Rectal smooth muscle tissue (tissue), 1 donor: ENCODE measurements around the gene PIPOX.

Experiments used
- H3K27ac ChIP-seq: one replicate; pipeline ENCODE4 v1.7.0; 2013; ENCODE audit warnings: low read depth, low read length, inconsistent platforms
- H3K27me3 ChIP-seq: one replicate; pipeline ENCODE4 v1.7.0; 2013; ENCODE audit warnings: low read length; ENCODE audit not compliant: control insufficient read depth, insufficient read depth
- H3K36me3 ChIP-seq: one replicate; pipeline ENCODE4 v1.7.0; 2013; ENCODE audit warnings: low read length; ENCODE audit not compliant: control insufficient read depth, insufficient read depth
- H3K4me1 ChIP-seq: one replicate; pipeline ENCODE4 v1.7.0; 2013; ENCODE audit warnings: low read length; ENCODE audit not compliant: control insufficient read depth, insufficient read depth
- H3K4me3 ChIP-seq: one replicate; pipeline ENCODE4 v1.7.0; 2013; ENCODE audit warnings: low read length
- H3K9ac ChIP-seq: one replicate; pipeline ENCODE4 v1.7.0; 2013; ENCODE audit warnings: low read length

Gene PIPOX

GRCh38 chr17:29042679-29043538 lies at the start of gene PIPOX:
Gene PIPOX (plus strand): TSS chr17:29043141. CDS start chr17:29043226, 85 bp downstream.
- no peak within 1 kb of the TSS for H3K4me3 ChIP-seq
- no peaks in the 10 kb centered on the region for H3K4me1 ChIP-seq
- no peak within 1 kb of the TSS for H3K27ac ChIP-seq
- H3K36me3 ChIP-seq: no peaks in the 10 kb centered on the region
- H3K9ac ChIP-seq: no peak within 1 kb of the TSS
- H3K27me3 ChIP-seq: peaks cover 2% of the 10 kb centered on the region

GRCh38 chr17:28993645-28994426 lies 49.1 kb upstream of the PIPOX start:
- Histone ChIP-seq H3K9ac (no peak overlapping the region), H3K4me1 (no peaks in the 10 kb centered on the region), H3K27me3 (no peaks in the 10 kb centered on the region)

GRCh38 chr17:28996554-28997096 lies 46.3 kb upstream of the PIPOX start:
- Histone ChIP-seq H3K4me3 (no peak overlapping the region), H3K9ac (no peak overlapping the region), H3K27ac (no peak overlapping the region), H3K27me3 (no peaks in the 10 kb centered on the region), H3K36me3 (no peaks in the 10 kb centered on the region), H3K4me1 (no peaks in the 10 kb centered on the region)

More at GRCh38 chr17:28993645-28994426, 49.1 kb upstream of the PIPOX start:
- Histone ChIP-seq H3K27ac (no peak overlapping the region), H3K36me3 (no peaks in the 10 kb centered on the region), H3K4me3 (no peak overlapping the region)

- Histone ChIP-seq H3K4me1 (no peaks in the 10 kb centered on the region), H3K27ac (no peak overlapping the region), H3K4me3 (no peak overlapping the region), H3K27me3 (no peaks in the 10 kb centered on the region), H3K36me3 (no peaks in the 10 kb centered on the region), H3K9ac (no peak overlapping the region)
These were observed 45.1 kb upstream of the PIPOX start for GRCh38 chr17:28997806-28998205.

GRCh38 chr17:28999206-28999605 lies 43.7 kb upstream of the PIPOX start:
- H3K4me3 ChIP-seq: no peak overlapping the region
- no peaks in the 10 kb centered on the region for H3K36me3 ChIP-seq
- H3K4me1 ChIP-seq: no peaks in the 10 kb centered on the region
- H3K9ac ChIP-seq: no peak overlapping the region
- H3K27me3 ChIP-seq: peaks cover 10% of the 10 kb centered on the region
- H3K27ac ChIP-seq: no peak overlapping the region

- H3K36me3 ChIP-seq: no peaks in the 10 kb centered on the region
These were observed 42.0 kb upstream of the PIPOX start for GRCh38 chr17:29000973-29001372.

GRCh38 chr17:29002811-29003210 lies 40.1 kb upstream of the PIPOX start:
- H3K27me3 ChIP-seq: peaks cover 23% of the 10 kb centered on the region

More at GRCh38 chr17:29000973-29001372, 42.0 kb upstream of the PIPOX start:
- peaks cover 21% of the 10 kb centered on the region for H3K27me3 ChIP-seq
- no peak overlapping the region for H3K9ac ChIP-seq
- no peak overlapping the region for H3K27ac ChIP-seq
- H3K4me1 ChIP-seq: no peaks in the 10 kb centered on the region
- no peak overlapping the region for H3K4me3 ChIP-seq

GRCh38 chr17:29003289-29003688 lies 39.7 kb upstream of the PIPOX start:
- no peaks in the 10 kb centered on the region for H3K36me3 ChIP-seq
- no peak overlapping the region for H3K9ac ChIP-seq
- peaks cover 23% of the 10 kb centered on the region for H3K27me3 ChIP-seq
- H3K4me3 ChIP-seq: no peak overlapping the region
- no peak overlapping the region for H3K27ac ChIP-seq
- H3K4me1 ChIP-seq: no peaks in the 10 kb centered on the region

More at GRCh38 chr17:29002811-29003210, 40.1 kb upstream of the PIPOX start:
- Histone ChIP-seq H3K4me3 (no peak overlapping the region), H3K36me3 (no peaks in the 10 kb centered on the region), H3K9ac (no peak overlapping the region), H3K27ac (no peak overlapping the region), H3K4me1 (no peaks in the 10 kb centered on the region)

GRCh38 chr17:29004081-29004692 lies 38.8 kb upstream of the PIPOX start:
- no peak overlapping the region for H3K27ac ChIP-seq
- no peak overlapping the region for H3K4me3 ChIP-seq
- no peaks in the 10 kb centered on the region for H3K36me3 ChIP-seq
- H3K9ac ChIP-seq: no peak overlapping the region
- peaks cover 23% of the 10 kb centered on the region for H3K27me3 ChIP-seq
- H3K4me1 ChIP-seq: no peaks in the 10 kb centered on the region

GRCh38 chr17:29005936-29006511 lies 36.9 kb upstream of the PIPOX start, which contains the start of gene SEZ6:
Gene SEZ6 (minus strand): TSS chr17:29006033. CDS start chr17:29005869, 164 bp downstream.
- Histone ChIP-seq H3K9ac (no peak within 1 kb of the TSS), H3K4me1 (no peaks in the 10 kb centered on the region), H3K4me3 (no peak within 1 kb of the TSS), H3K27me3 (peaks cover 23% of the 10 kb centered on the region), H3K36me3 (no peaks in the 10 kb centered on the region), H3K27ac (no peak within 1 kb of the TSS)

- Histone ChIP-seq H3K4me3 (no peak overlapping the region), H3K36me3 (no peaks in the 10 kb centered on the region), H3K27me3 (peaks cover 23% of the 10 kb centered on the region), H3K27ac (no peak overlapping the region), H3K4me1 (no peaks in the 10 kb centered on the region), H3K9ac (no peak overlapping the region)
These were observed 35.5 kb upstream of the PIPOX start for GRCh38 chr17:29007456-29007855.
